LNCaP clone FGC (cell line): ENCODE measurements around the gene RNASE2.

Experiments used
- DNase-seq: peaks from one replicate; pipeline ENCODE4 v3.0.0-alpha.2; 2011; ENCODE audit warnings: low read depth
- H3K4me3 ChIP-seq: 2 replicates; pipeline ENCODE4 v1.5.1; 2011; ENCODE audit warnings: mild to moderate bottlenecking, low read depth, low read length, control low read depth
- CTCF ChIP-seq: IDR thresholded peaks from 2 replicates; pipeline ENCODE4 v1.5.1; 2012; ENCODE audit warnings: mild to moderate bottlenecking; ENCODE audit not compliant: control insufficient read depth, insufficient read depth; ENCODE audit errors: extremely low read depth

The RNASE2 gene

GRCh38 chr14:20999591-20999990 lies 44.3 kb downstream of the RNASE2 start:
- no peak overlapping the region for H3K4me3 ChIP-seq
- DNase-seq: no peak
- no peak for TF ChIP-seq CTCF

GRCh38 chr14:21001218-21001617 lies 45.9 kb downstream of the RNASE2 start:
- no peak for DNase-seq
- H3K4me3 ChIP-seq: no peak overlapping the region
- TF ChIP-seq CTCF: no peak

GRCh38 chr14:21003788-21004346 lies 48.6 kb downstream of the RNASE2 start:
- DNase-seq: no peak
- H3K4me3 ChIP-seq: no peak overlapping the region
- TF ChIP-seq CTCF: no peak
